ENCODE results near the gene SETBP1.

The SETBP1 gene

DNA sequence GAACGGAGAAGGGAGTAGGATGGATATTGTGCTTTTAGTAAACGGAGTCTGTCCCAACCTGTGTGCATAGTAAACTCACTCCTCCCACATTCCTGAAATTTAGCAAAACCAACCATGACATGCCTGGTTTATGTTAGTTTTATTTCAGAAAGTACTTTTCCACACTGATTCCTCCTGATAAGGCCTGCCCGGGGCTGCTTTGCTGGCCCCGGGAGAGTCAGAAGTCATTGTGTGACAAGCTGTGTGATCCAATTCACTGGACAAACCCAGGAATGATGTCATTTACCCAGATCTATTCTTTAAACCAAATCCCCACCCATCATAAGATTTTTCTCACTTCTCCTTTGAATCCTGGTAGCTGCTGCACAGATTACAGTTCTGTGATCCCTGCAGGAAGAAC, 109.0 kb downstream of the SETBP1 start (continued):
- TF ChIP-seq ZNF837 (tag by site-specific recombination; IDR thresholded peaks at IDR 0.05): no peak
- TF ChIP-seq ZNF433 (tag by site-specific recombination; IDR thresholded peaks at IDR 0.05; ENCODE audit: low read depth): no peak
- TF ChIP-seq SP2 (tag by site-specific recombination; IDR thresholded peaks at IDR 0.05): no peak
- TF ChIP-seq YY2 (tag by site-specific recombination; IDR thresholded peaks at IDR 0.05): no peak
- TF ChIP-seq ZNF37A (tag by site-specific recombination; IDR thresholded peaks at IDR 0.05): no peak
- TF ChIP-seq, protein P1, sequence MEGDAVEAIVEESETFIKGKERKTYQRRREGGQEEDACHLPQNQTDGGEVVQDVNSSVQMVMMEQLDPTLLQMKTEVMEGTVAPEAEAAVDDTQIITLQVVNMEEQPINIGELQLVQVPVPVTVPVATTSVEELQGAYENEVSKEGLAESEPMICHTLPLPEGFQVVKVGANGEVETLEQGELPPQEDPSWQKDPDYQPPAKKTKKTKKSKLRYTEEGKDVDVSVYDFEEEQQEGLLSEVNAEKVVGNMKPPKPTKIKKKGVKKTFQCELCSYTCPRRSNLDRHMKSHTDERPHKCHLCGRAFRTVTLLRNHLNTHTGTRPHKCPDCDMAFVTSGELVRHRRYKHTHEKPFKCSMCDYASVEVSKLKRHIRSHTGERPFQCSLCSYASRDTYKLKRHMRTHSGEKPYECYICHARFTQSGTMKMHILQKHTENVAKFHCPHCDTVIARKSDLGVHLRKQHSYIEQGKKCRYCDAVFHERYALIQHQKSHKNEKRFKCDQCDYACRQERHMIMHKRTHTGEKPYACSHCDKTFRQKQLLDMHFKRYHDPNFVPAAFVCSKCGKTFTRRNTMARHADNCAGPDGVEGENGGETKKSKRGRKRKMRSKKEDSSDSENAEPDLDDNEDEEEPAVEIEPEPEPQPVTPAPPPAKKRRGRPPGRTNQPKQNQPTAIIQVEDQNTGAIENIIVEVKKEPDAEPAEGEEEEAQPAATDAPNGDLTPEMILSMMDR (tag by site-specific recombination; IDR thresholded peaks at IDR 0.05): no peak
- peak; percentile 53; the same call in 1 of the 2 replicates for TF ChIP-seq ZNF580 (tag by site-specific recombination; IDR thresholded peaks at IDR 0.05)
- no peak for TF ChIP-seq ZNF423 (tag by site-specific recombination; IDR thresholded peaks at IDR 0.05)
- TF ChIP-seq ZFHX2 (tag by site-specific recombination; conservative IDR thresholded peaks at IDR 0.05): no peak
- no peak for TF ChIP-seq ZNF121 (tag by site-specific recombination; IDR thresholded peaks at IDR 0.05)
- no peak for TF ChIP-seq ZNF558 (tag by site-specific recombination; IDR thresholded peaks at IDR 0.05)
- TF ChIP-seq MEIS1 (CRISPR knock-in tag; IDR thresholded peaks at IDR 0.05; ENCODE audit: borderline replicate concordance): no peak
- TF ChIP-seq MYNN (tag by site-specific recombination; IDR thresholded peaks at IDR 0.05; ENCODE audit: borderline replicate concordance): no peak
- no peak for TF ChIP-seq ZNF621 (tag by site-specific recombination; IDR thresholded peaks at IDR 0.05)
- TF ChIP-seq, protein P2, sequence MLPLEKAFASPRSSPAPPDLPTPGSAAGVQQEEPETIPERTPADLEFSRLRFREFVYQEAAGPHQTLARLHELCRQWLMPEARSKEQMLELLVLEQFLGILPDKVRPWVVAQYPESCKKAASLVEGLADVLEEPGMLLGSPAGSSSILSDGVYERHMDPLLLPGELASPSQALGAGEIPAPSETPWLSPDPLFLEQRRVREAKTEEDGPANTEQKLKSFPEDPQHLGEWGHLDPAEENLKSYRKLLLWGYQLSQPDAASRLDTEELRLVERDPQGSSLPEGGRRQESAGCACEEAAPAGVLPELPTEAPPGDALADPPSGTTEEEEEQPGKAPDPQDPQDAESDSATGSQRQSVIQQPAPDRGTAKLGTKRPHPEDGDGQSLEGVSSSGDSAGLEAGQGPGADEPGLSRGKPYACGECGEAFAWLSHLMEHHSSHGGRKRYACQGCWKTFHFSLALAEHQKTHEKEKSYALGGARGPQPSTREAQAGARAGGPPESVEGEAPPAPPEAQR (tag by site-specific recombination; IDR thresholded peaks at IDR 0.05): no peak
- TF ChIP-seq, protein P3, sequence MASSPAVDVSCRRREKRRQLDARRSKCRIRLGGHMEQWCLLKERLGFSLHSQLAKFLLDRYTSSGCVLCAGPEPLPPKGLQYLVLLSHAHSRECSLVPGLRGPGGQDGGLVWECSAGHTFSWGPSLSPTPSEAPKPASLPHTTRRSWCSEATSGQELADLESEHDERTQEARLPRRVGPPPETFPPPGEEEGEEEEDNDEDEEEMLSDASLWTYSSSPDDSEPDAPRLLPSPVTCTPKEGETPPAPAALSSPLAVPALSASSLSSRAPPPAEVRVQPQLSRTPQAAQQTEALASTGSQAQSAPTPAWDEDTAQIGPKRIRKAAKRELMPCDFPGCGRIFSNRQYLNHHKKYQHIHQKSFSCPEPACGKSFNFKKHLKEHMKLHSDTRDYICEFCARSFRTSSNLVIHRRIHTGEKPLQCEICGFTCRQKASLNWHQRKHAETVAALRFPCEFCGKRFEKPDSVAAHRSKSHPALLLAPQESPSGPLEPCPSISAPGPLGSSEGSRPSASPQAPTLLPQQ (tag by site-specific recombination; IDR thresholded peaks at IDR 0.05): no peak
- no peak for TF ChIP-seq ZNF670 (tag by site-specific recombination; IDR thresholded peaks at IDR 0.05; ENCODE audit: low read depth)
- TF ChIP-seq ZNF114 (tag by site-specific recombination; IDR thresholded peaks at IDR 0.05): no peak
- no peak for TF ChIP-seq ZNF354C (tag by site-specific recombination; IDR thresholded peaks at IDR 0.05; ENCODE audit: borderline replicate concordance, low read depth)
- no peak for TF ChIP-seq ZNF530 (tag by site-specific recombination; IDR thresholded peaks at IDR 0.05; ENCODE audit: low read depth)
- no peak for TF ChIP-seq ZNF585B (tag by site-specific recombination; IDR thresholded peaks at IDR 0.05)
- 0 out of 2 replicates have a peak, but pooled peaks have one; percentile 22 for TF ChIP-seq PATZ1 (tag by site-specific recombination; IDR thresholded peaks at IDR 0.05)
- no peak for TF ChIP-seq ZNF324 (tag by site-specific recombination; IDR thresholded peaks at IDR 0.05)
- TF ChIP-seq ZNF76 (tag by site-specific recombination; IDR thresholded peaks at IDR 0.05; ENCODE audit: borderline replicate concordance, low read depth): no peak
- TF ChIP-seq ZNF202 (tag by site-specific recombination; IDR thresholded peaks at IDR 0.05; ENCODE audit: borderline replicate concordance): no peak
- no peak for TF ChIP-seq ZNF391 (tag by site-specific recombination; IDR thresholded peaks at IDR 0.05; ENCODE audit: borderline replicate concordance, low read depth)
- peak; percentile 99 for TF ChIP-seq PRDM6 (tag by site-specific recombination; IDR thresholded peaks at IDR 0.05)
- TF ChIP-seq SETDB1 (IDR thresholded peaks at IDR 0.05; ENCODE audit: insufficient read length, low read length): no peak
- no peak for TF ChIP-seq SCRT1 (tag by site-specific recombination; IDR thresholded peaks at IDR 0.05; ENCODE audit: borderline replicate concordance)
- TF ChIP-seq ELK4 (IDR thresholded peaks at IDR 0.05; ENCODE audit: borderline replicate concordance, low read depth, low read length): no peak
